GM12864 (cell line): ENCODE results near the gene CEP63.

Experiments used
- DNase-seq: peaks from one replicate; pipeline ENCODE4 v3.0.0-alpha.2; 2011; ENCODE audit warnings: low read depth
- H3K4me3 ChIP-seq: 2 replicates; pipeline ENCODE4 v1.5.1; 2011; ENCODE audit warnings: mild to moderate bottlenecking, low read depth, low read length, control low read depth
- CTCF ChIP-seq: IDR thresholded peaks from 2 replicates; pipeline ENCODE4 v1.5.1; 2011; ENCODE audit warnings: low read depth, mild to moderate bottlenecking, moderate library complexity, low read length, control low read depth, inconsistent platforms; ENCODE audit errors: missing control alignments

The CEP63 gene

GRCh38 chr3:134606033-134607025 lies 120.5 kb downstream of the CEP63 start:
- no peak for DNase-seq
- TF ChIP-seq CTCF, result no peak
- H3K4me3 ChIP-seq, result no peak overlapping the region

GRCh38 chr3:134607054-134608022 lies 121.5 kb downstream of the CEP63 start:
- no peak overlapping the region for H3K4me3 ChIP-seq
- no peak for TF ChIP-seq CTCF
- no peak for DNase-seq

- TF ChIP-seq CTCF, result no peak
- DNase-seq, result no peak
- no peak overlapping the region for H3K4me3 ChIP-seq
Measured at GRCh38 chr3:134608023-134608770, 122.3 kb downstream of the CEP63 start.

GRCh38 chr3:134608771-134609435 lies 123.0 kb downstream of the CEP63 start:
- no peak overlapping the region for H3K4me3 ChIP-seq
- no peak for DNase-seq
- no peak for TF ChIP-seq CTCF

GRCh38 chr3:134609821-134610431 lies 124.1 kb downstream of the CEP63 start:
- no peak for TF ChIP-seq CTCF
- H3K4me3 ChIP-seq, result no peak overlapping the region
- no peak for DNase-seq
